PC-9 (cell line): ENCODE results near the gene TRAF6. TPM values are rescaled to one million over a fixed set of nuclear protein-coding genes. Genes with fewer than 3 reads are reported as not detected.

Experiments
- BruUV-seq: library from RNA; stranded (reverse); fragments of 400-500 nt; replicated peaks from 2 replicates; lab custom pipeline; 2021; lab: Mats Ljungman, UMichigan
- CTCF ChIA-PET: fragments of 300-600 bp; sonication (Branson Sonifier 250); formaldehyde crosslinking; loops from one replicate; lab custom pipeline; 2022; ENCODE audit warnings: antibody characterized with exemption; lab: Charles Lee
- POLR2A ChIA-PET: fragments of 300-600 bp; sonication (Branson Sonifier 250); formaldehyde crosslinking; loops from one replicate; lab custom pipeline; 2022; ENCODE audit warnings: antibody characterized with exemption; ENCODE audit not compliant: unreplicated experiment; lab: Charles Lee
- DNase-seq, 2 experiments: peaks; one replicate each; pipeline versions ENCODE4 v3.0.0 to v3.0.0-alpha.2; 2015 to 2022; ENCODE audit warnings: mixed read lengths in 1 of 2
- H2AFZ ChIP-seq: fragments of 200-600 bp; sonication (generic); 2 replicates; pipeline ENCODE4 v1.8.1; 2017; ENCODE audit warnings: antibody characterized with exemption
- H3F3A ChIP-seq: fragments of 200-600 bp; sonication (generic); 2 replicates; pipeline ENCODE4 v1.8.1; 2017; ENCODE audit warnings: antibody characterized with exemption, mild to moderate bottlenecking, low read depth; ENCODE audit not compliant: insufficient read depth
- H3K27ac ChIP-seq: fragments of 200-600 bp; sonication (generic); 2 replicates; pipeline ENCODE4 v1.6.1; 2016; ENCODE audit warnings: mixed run types
- H3K27me3 ChIP-seq: fragments of 200-600 bp; sonication (generic); 2 replicates; pipeline ENCODE4 v1.6.1; 2016; ENCODE audit warnings: low read depth, mixed run types; ENCODE audit not compliant: insufficient read depth
- H3K36me3 ChIP-seq: fragments of 200-600 bp; sonication (generic); 2 replicates; pipeline ENCODE4 v1.6.1; 2016; ENCODE audit warnings: low read depth, mixed run types
- H3K4me1 ChIP-seq: fragments of 200-600 bp; sonication (generic); replicated peaks from 2 replicates; pipeline ENCODE4 v1.6.1; 2016; ENCODE audit warnings: mixed run types; ENCODE audit not compliant: insufficient read depth
- H3K4me2 ChIP-seq: fragments of 200-600 bp; sonication (generic); 2 replicates; pipeline ENCODE4 v1.6.1; 2017; ENCODE audit warnings: mixed run types
- H3K4me3 ChIP-seq: fragments of 200-600 bp; sonication (generic); 2 replicates; pipeline ENCODE4 v1.6.1; 2016; ENCODE audit warnings: mixed run types
- H3K79me2 ChIP-seq: fragments of 200-600 bp; sonication (generic); 2 replicates; pipeline ENCODE4 v1.6.1; 2017; ENCODE audit warnings: low read depth, mixed run types
- H3K9me2 ChIP-seq: fragments of 200-600 bp; sonication (generic); 2 replicates; pipeline ENCODE4 v1.8.1; 2017; ENCODE audit warnings: mild to moderate bottlenecking; ENCODE audit not compliant: insufficient read depth
- H3K9me3 ChIP-seq: fragments of 200-600 bp; sonication (generic); 2 replicates; pipeline ENCODE4 v1.8.1; 2016; ENCODE audit warnings: low read depth; ENCODE audit not compliant: insufficient read depth
- H4K20me1 ChIP-seq: fragments of 200-600 bp; sonication (generic); 2 replicates; pipeline ENCODE4 v1.8.1; 2017; ENCODE audit not compliant: insufficient read depth
- CTCF ChIP-seq: fragments of 200-600 bp; sonication (generic); conservative IDR thresholded peaks from 2 replicates; pipeline ENCODE4 v1.6.1; 2017; ENCODE audit warnings: mixed run types, antibody characterized with exemption, mild to moderate bottlenecking, moderate library complexity
- EZH2 ChIP-seq: fragments of 200-600 bp; sonication (generic); IDR thresholded peaks from 2 replicates; pipeline ENCODE4 v1.8.0; 2017; ENCODE audit warnings: antibody characterized with exemption, low read depth
- intact Hi-C: fragments of 100-400 bp; cut with micrococcal nuclease; formaldehyde crosslinking; loops from one replicate; pipeline ENCODE4 v1.10.0; 2022; ENCODE audit not compliant: unreplicated experiment
- total RNA-seq: library from RNA; stranded (reverse); gene quantifications from 2 replicates; pipeline ENCODE4 v1.2.3, GENCODE V29; 2021

The TRAF6 gene
- total RNA-seq, 1 experiment from 2014 or later, result 9.2 TPM

DNA sequence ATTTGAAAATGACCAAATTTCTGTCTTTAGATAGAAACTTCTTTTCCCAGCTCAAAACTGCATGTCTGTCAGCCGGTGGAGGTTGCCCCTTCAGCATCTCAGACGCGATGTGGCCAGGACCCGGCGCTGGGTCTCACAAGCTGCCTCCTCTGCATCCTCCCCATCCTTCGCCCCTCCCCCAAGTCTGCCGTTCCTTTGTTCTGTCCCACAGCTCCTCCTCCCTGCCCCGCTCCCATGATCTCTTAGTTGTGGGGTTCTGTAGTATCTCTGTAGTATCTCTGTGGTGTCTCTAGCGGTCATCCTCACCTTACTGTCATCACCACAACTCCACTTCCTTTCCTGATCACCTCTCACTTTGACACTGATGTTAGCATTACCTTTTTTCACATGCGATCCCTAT, 49.9 kb downstream of the TRAF6 start:
- POLR2A ChIA-PET, result interaction anchor here (0.6 kb wide), 1 partner anchor 170 kb away, joined by 5 read pairs; no protein-coding TSS in a partner anchor
- CTCF ChIA-PET, result no interaction called here
- TF ChIP-seq CTCF (no peak), EZH2 (no peak)

GRCh38 chr11:36459046-36459445, 51.0 kb downstream of the TRAF6 start:
- H4K20me1 ChIP-seq, result no peaks in the 10 kb centered on the region
- BruUV-seq, result no TSS peak
- TF ChIP-seq CTCF, result no peak
- no peak for TF ChIP-seq EZH2
- H3K4me1 ChIP-seq, result peaks cover 31% of the 10 kb centered on the region
- ChIA-PET CTCF (no interaction called here), POLR2A (no interaction called here)
- no peaks in the 10 kb centered on the region for H3K27me3 ChIP-seq
- H3K36me3 ChIP-seq, result no peaks in the 10 kb centered on the region
- H3K27ac ChIP-seq, result no peak overlapping the region
- no peaks in the 10 kb centered on the region for H3K9me2 ChIP-seq
- H3K9me3 ChIP-seq, result no peaks in the 10 kb centered on the region
- no peak for DNase-seq
- peaks cover 26% of the 10 kb centered on the region; the same call in 1 of the 2 replicates for H3F3A ChIP-seq
- intact Hi-C loops, result no loop called here
- H2AFZ ChIP-seq, result no peak overlapping the region
- H3K4me2 ChIP-seq, result no peak overlapping the region
- no peak overlapping the region for H3K4me3 ChIP-seq
- H3K79me2 ChIP-seq, result no peaks in the 10 kb centered on the region

More for the DNA sequence above, 49.9 kb downstream of the TRAF6 start:
- DNase-seq, result no peak
- Histone ChIP-seq H3K4me2 (no peak overlapping the region), H3K79me2 (no peaks in the 10 kb centered on the region), H3K27ac (no peak overlapping the region), H2AFZ (no peak overlapping the region), H3K27me3 (no peaks in the 10 kb centered on the region), H3F3A (peaks cover 15% of the 10 kb centered on the region; the same call in 1 of the 2 replicates), H3K4me1 (peaks cover 19% of the 10 kb centered on the region), H3K9me3 (no peaks in the 10 kb centered on the region), H4K20me1 (no peaks in the 10 kb centered on the region), H3K4me3 (no peak overlapping the region), H3K9me2 (no peaks in the 10 kb centered on the region), H3K36me3 (no peaks in the 10 kb centered on the region)
- no TSS peak for BruUV-seq
- intact Hi-C loops, result no loop called here

- CTCF ChIA-PET, result no interaction called here
- DNase-seq, result no peak
- Histone ChIP-seq H3K9me2 (no peaks in the 10 kb centered on the region), H3K27me3 (no peaks in the 10 kb centered on the region), H3K4me2 (no peak overlapping the region), H3K27ac (no peak overlapping the region), H2AFZ (no peak overlapping the region), H3K36me3 (no peaks in the 10 kb centered on the region), H3K4me1 (peaks cover 38% of the 10 kb centered on the region), H3K4me3 (no peak overlapping the region), H3K9me3 (no peaks in the 10 kb centered on the region), H3F3A (peaks cover 26% of the 10 kb centered on the region; the same call in 1 of the 2 replicates), H3K79me2 (no peaks in the 10 kb centered on the region), H4K20me1 (no peaks in the 10 kb centered on the region)
- POLR2A ChIA-PET, result no interaction called here
- TF ChIP-seq CTCF, result no peak
- no peak for TF ChIP-seq EZH2
- intact Hi-C loops, result no loop called here
- no TSS peak for BruUV-seq
These were observed 51.8 kb downstream of the TRAF6 start for GRCh38 chr11:36458129-36458915.
